DOHH2 (cell line): Measurements from ENCODE around the gene MFAP3L.

Experiments
- CTCF ChIP-seq: fragments of 200-600 bp; sonication (generic); IDR thresholded peaks from one replicate; pipeline ENCODE4 v1.5.1; 2014; ENCODE audit warnings: antibody characterized with exemption, mild to moderate bottlenecking, low read depth, low read length; ENCODE audit not compliant: poor library complexity, severe bottlenecking
- EZH2phosphoT487 ChIP-seq: fragments of 200-600 bp; sonication (generic); IDR thresholded peaks from 2 replicates; pipeline ENCODE4 v1.6.1; 2017; ENCODE audit warnings: borderline replicate concordance, mild to moderate bottlenecking, antibody characterized with exemption, low read length, moderate library complexity, mixed read lengths

GRCh38 chr4:169996379-169997240, 29.6 kb downstream of the MFAP3L start:
- TF ChIP-seq CTCF = no peak
- no peak for TF ChIP-seq EZH2phosphoT487
